Osteocyte (in vitro differentiated cells): ENCODE measurements around the gene HYDIN. TPM values are rescaled to one million over a fixed set of nuclear protein-coding genes. Genes with fewer than 3 reads are reported as not detected.
A peak's percentile ranks its signal among the peaks of the same experiment; 100 is the strongest.

Experiments
- DNase-seq: peaks from one replicate; pipeline ENCODE4 v3.0.0; 2021; ENCODE audit warnings: mixed read lengths; ENCODE audit not compliant: unreplicated experiment; ENCODE audit errors: extremely low spot score
- H3K27ac Mint-ChIP-seq: one replicate; pipeline ENCODE4 v1.8.0; 2021; ENCODE audit warnings: mild to moderate bottlenecking, mixed read lengths; ENCODE audit not compliant: unreplicated experiment
- H3K27me3 Mint-ChIP-seq: one replicate; pipeline ENCODE4 v1.8.0; 2021; ENCODE audit warnings: mixed read lengths; ENCODE audit not compliant: unreplicated experiment
- H3K36me3 Mint-ChIP-seq: one replicate; pipeline ENCODE4 v1.8.0; 2021; ENCODE audit warnings: mixed read lengths; ENCODE audit not compliant: unreplicated experiment
- H3K4me1 Mint-ChIP-seq: one replicate; pipeline ENCODE4 v1.8.0; 2021; ENCODE audit warnings: mixed read lengths; ENCODE audit not compliant: unreplicated experiment
- H3K4me3 Mint-ChIP-seq: one replicate; pipeline ENCODE4 v1.8.0; 2021; ENCODE audit warnings: mild to moderate bottlenecking, moderate library complexity, mixed read lengths; ENCODE audit not compliant: unreplicated experiment
- H3K9me3 Mint-ChIP-seq: one replicate; pipeline ENCODE4 v1.8.0; 2021; ENCODE audit warnings: mixed read lengths; ENCODE audit not compliant: unreplicated experiment
- CTCF ChIP-seq: fragments of 200-600 bp; sonication (generic); IDR thresholded peaks from 2 replicates; pipeline ENCODE4 v1.5.0; 2021; ENCODE audit warnings: antibody characterized with exemption, mild to moderate bottlenecking, moderate library complexity
- total RNA-seq: library from RNA; stranded (reverse); gene quantifications from 2 replicates; pipeline ENCODE4 v1.2.1, GENCODE V29; 2021

HYDIN gene
- total RNA-seq, 1 donor from 2014 or later, result not detected

GRCh38 chr16:70767377-70768202 lies 462.9 kb downstream of the HYDIN start:
- no peak for DNase-seq

GRCh38 chr16:70766658-70767057 lies 463.9 kb downstream of the HYDIN start:
- H3K27me3 Mint-ChIP-seq, result no peaks in the 10 kb centered on the region
- no peak for TF ChIP-seq CTCF
- no peak for DNase-seq

More at GRCh38 chr16:70767377-70768202, 462.9 kb downstream of the HYDIN start:
- no peaks in the 10 kb centered on the region for H3K9me3 Mint-ChIP-seq
- TF ChIP-seq CTCF, result no peak
- H3K36me3 Mint-ChIP-seq, result peaks cover 6% of the 10 kb centered on the region
- peak overlapping the region; percentile 90 for H3K27ac Mint-ChIP-seq
- peaks cover 33% of the 10 kb centered on the region for H3K4me1 Mint-ChIP-seq
- H3K27me3 Mint-ChIP-seq, result no peaks in the 10 kb centered on the region
- no peak overlapping the region for H3K4me3 Mint-ChIP-seq

GRCh38 chr16:70766176-70766575 lies 464.3 kb downstream of the HYDIN start:
- H3K9me3 Mint-ChIP-seq, result no peaks in the 10 kb centered on the region
- DNase-seq, result no peak
- peaks cover 40% of the 10 kb centered on the region for H3K4me1 Mint-ChIP-seq
- H3K27ac Mint-ChIP-seq, result no peak overlapping the region
- no peaks in the 10 kb centered on the region for H3K27me3 Mint-ChIP-seq
- peaks cover 7% of the 10 kb centered on the region for H3K36me3 Mint-ChIP-seq
- H3K4me3 Mint-ChIP-seq, result no peak overlapping the region
- no peak for TF ChIP-seq CTCF

More at GRCh38 chr16:70766658-70767057, 463.9 kb downstream of the HYDIN start:
- Mint-ChIP-seq H3K9me3 (no peaks in the 10 kb centered on the region), H3K4me3 (no peak overlapping the region), H3K4me1 (peaks cover 35% of the 10 kb centered on the region), H3K36me3 (peaks cover 5% of the 10 kb centered on the region), H3K27ac (peak overlapping the region; percentile 5)

GRCh38 chr16:70765491-70765890 lies 465.0 kb downstream of the HYDIN start:
- H3K4me1 Mint-ChIP-seq, result peaks cover 40% of the 10 kb centered on the region
- TF ChIP-seq CTCF, result no peak

GRCh38 chr16:70764632-70765031 lies 465.9 kb downstream of the HYDIN start:
- Mint-ChIP-seq H3K9me3 (no peaks in the 10 kb centered on the region), H3K27ac (no peak overlapping the region), H3K4me1 (peaks cover 47% of the 10 kb centered on the region), H3K27me3 (no peaks in the 10 kb centered on the region), H3K36me3 (peaks cover 6% of the 10 kb centered on the region), H3K4me3 (no peak overlapping the region)
- DNase-seq, result no peak
- TF ChIP-seq CTCF, result no peak

More at GRCh38 chr16:70765491-70765890, 465.0 kb downstream of the HYDIN start:
- H3K4me3 Mint-ChIP-seq, result no peak overlapping the region
- no peaks in the 10 kb centered on the region for H3K9me3 Mint-ChIP-seq
- H3K27me3 Mint-ChIP-seq, result no peaks in the 10 kb centered on the region
- DNase-seq, result no peak
- peaks cover 7% of the 10 kb centered on the region for H3K36me3 Mint-ChIP-seq
- H3K27ac Mint-ChIP-seq, result no peak overlapping the region
